CD14-positive monocyte (primary cell): ENCODE measurements around the gene FHL5. TPM values are rescaled to one million over a fixed set of nuclear protein-coding genes. Genes with fewer than 3 reads are reported as not detected.

Experiments used
- DNase-seq, 3 donors: peaks; one replicate each; pipeline ENCODE4 v3.0.0-alpha.2; 2011 to 2022
- H2AFZ ChIP-seq: 2 replicates; pipeline ENCODE4 v1.6.0; 2012; ENCODE audit warnings: mild to moderate bottlenecking, low read depth, low read length, inconsistent platforms; ENCODE audit not compliant: insufficient read depth, poor library complexity, severe bottlenecking
- H3K27ac ChIP-seq, 2 donors: 1 replicate in 1 of 2; 2 replicates in 1 of 2; pipeline ENCODE4 v1.5.1; 2012 to 2013; ENCODE audit warnings: low read length in 2 of 2, control low read depth in 1 of 2, inconsistent platforms in 1 of 2, low read depth in 1 of 2, mild to moderate bottlenecking in 1 of 2
- H3K27me3 ChIP-seq, 2 donors: one replicate each; pipeline versions ENCODE4 v1.6.0 to v1.6.1; 2011 to 2013; ENCODE audit warnings: low read length in 2 of 2; ENCODE audit not compliant: control insufficient read depth in 2 of 2, insufficient read depth in 2 of 2
- H3K36me3 ChIP-seq, 2 donors: replicated peaks in 1 of 2; 1 replicate in 1 of 2; 2 replicates in 1 of 2; pipeline versions ENCODE4 v1.5.1 to v1.6.1; 2012 to 2013; ENCODE audit warnings: low read length in 2 of 2, control low read depth in 1 of 2, inconsistent platforms in 1 of 2, mild to moderate bottlenecking in 1 of 2; ENCODE audit not compliant: insufficient read depth in 2 of 2, control insufficient read depth in 1 of 2
- H3K4me1 ChIP-seq, 2 donors: 1 replicate in 1 of 2; 2 replicates in 1 of 2; pipeline versions ENCODE4 v1.5.1 to v1.6.1; 2012 to 2013; ENCODE audit warnings: low read length in 2 of 2, control low read depth in 1 of 2, inconsistent platforms in 1 of 2, mild to moderate bottlenecking in 1 of 2, moderate library complexity in 1 of 2; ENCODE audit not compliant: insufficient read depth in 2 of 2, control insufficient read depth in 1 of 2
- H3K4me2 ChIP-seq: replicated peaks from 2 replicates; pipeline ENCODE3; 2012; ENCODE audit warnings: low read length, moderate library complexity, mild to moderate bottlenecking; ENCODE audit not compliant: poor library complexity, severe bottlenecking; ENCODE audit errors: extremely low read depth
- H3K4me3 ChIP-seq, 3 experiments: fragments of 200-600 bp in 1 of 3; sonication (generic) in 1 of 3; replicated peaks in 1 of 3; 1 replicate in 2 of 3; 2 replicates in 1 of 3; pipeline ENCODE4 v1.5.1; 2011 to 2013; ENCODE audit warnings: low read length in 3 of 3, mild to moderate bottlenecking in 3 of 3, control low read depth in 2 of 3, low read depth in 2 of 3, inconsistent platforms in 1 of 3, moderate library complexity in 1 of 3
- H3K79me2 ChIP-seq: 2 replicates; pipeline ENCODE4 v1.6.0; 2012; ENCODE audit warnings: mild to moderate bottlenecking, control low read depth, inconsistent platforms, low read length, moderate library complexity; ENCODE audit not compliant: insufficient read depth
- H3K9ac ChIP-seq: 2 replicates; pipeline ENCODE4 v1.6.0; 2017; ENCODE audit warnings: low read length, mild to moderate bottlenecking; ENCODE audit not compliant: insufficient read depth, poor library complexity, severe bottlenecking
- H3K9me3 ChIP-seq, 2 donors: replicated peaks in 1 of 2; 1 replicate in 1 of 2; 2 replicates in 1 of 2; pipeline versions ENCODE4 v1.5.1 to v1.6.1; 2012 to 2013; ENCODE audit warnings: low read length in 2 of 2, control low read depth in 1 of 2; ENCODE audit not compliant: control insufficient read depth in 1 of 2, insufficient read depth in 1 of 2
- H4K20me1 ChIP-seq: 2 replicates; pipeline ENCODE4 v1.6.0; 2012; ENCODE audit warnings: mild to moderate bottlenecking, low read length, control low read depth, moderate library complexity; ENCODE audit not compliant: insufficient read depth
- H3K27ac Mint-ChIP-seq, 7 donors: one replicate each; pipeline ENCODE4 v1.8.0; 2020; ENCODE audit warnings: mild to moderate bottlenecking in 7 of 7, mixed read lengths in 7 of 7, moderate library complexity in 6 of 7, inconsistent platforms in 2 of 7
- H3K27me3 Mint-ChIP-seq, 3 donors: one replicate each; pipeline ENCODE4 v1.8.0; 2021 to 2022; ENCODE audit warnings: low read depth in 3 of 3, mild to moderate bottlenecking in 3 of 3, mixed read lengths in 3 of 3, moderate library complexity in 3 of 3, inconsistent platforms in 1 of 3
- H3K36me3 Mint-ChIP-seq, 2 donors: one replicate each; pipeline ENCODE4 v1.8.0; 2020; ENCODE audit warnings: mixed read lengths in 2 of 2, inconsistent platforms in 1 of 2, mild to moderate bottlenecking in 1 of 2
- H3K4me1 Mint-ChIP-seq: one replicate; pipeline ENCODE4 v1.8.0; 2020; ENCODE audit warnings: mild to moderate bottlenecking, mixed read lengths
- H3K4me3 Mint-ChIP-seq, 2 donors: one replicate each; pipeline ENCODE4 v1.8.0; 2020; ENCODE audit warnings: mild to moderate bottlenecking in 2 of 2, mixed read lengths in 2 of 2, moderate library complexity in 1 of 2
- H3K9me3 Mint-ChIP-seq, 7 donors: one replicate each; pipeline ENCODE4 v1.8.0; 2020 to 2022; ENCODE audit warnings: mixed read lengths in 7 of 7, mild to moderate bottlenecking in 6 of 7, moderate library complexity in 6 of 7, inconsistent platforms in 2 of 7
- CTCF ChIP-seq: fragments of 200-600 bp; IDR thresholded peaks from one replicate; pipeline ENCODE4 v1.8.0; 2022; ENCODE audit warnings: antibody characterized with exemption, mild to moderate bottlenecking
- WGBS: methylation state at CpG from one replicate; pipeline ENCODE4 v1.1.5; 2013; ENCODE audit warnings: missing lambda C conversion rate; ENCODE audit not compliant: insufficient coverage; 5-methylcytosine and 5-hydroxymethylcytosine counted together
- intact Hi-C, 2 donors: fragments of 100-400 bp; cut with micrococcal nuclease; formaldehyde crosslinking; loops; one replicate each; pipeline versions ENCODE4 v1.15.0 to v1.15.1; 2023
- polyA plus RNA-seq, 3 donors: library from polyadenylated mRNA; depleted of rRNA in 1 of 3; unstranded in 2 of 3; stranded (reverse) in 1 of 3; fragments of 300-500 nt in 2 of 3; fragments of >200 nt in 1 of 3; fragmentation: Illumina TruSeq in 2 of 3; gene quantifications; 1 replicate in 2 of 3; 2 replicates in 1 of 3; pipeline ENCODE4 v1.2.3, GENCODE V29; 2012 to 2021

The FHL5 gene
- polyA plus RNA-seq, 3 donors = not detected

GRCh38 chr6:96608074-96608473, 45.1 kb downstream of the FHL5 start:
- Histone ChIP-seq H3K4me1 (no peaks in the 10 kb centered on the region), H3K36me3 (no peaks in the 10 kb centered on the region), H2AFZ (no peak overlapping the region), H3K4me3 (no peak overlapping the region), H3K79me2 (no peaks in the 10 kb centered on the region), H3K27me3 (no peaks in the 10 kb centered on the region), H3K4me2 (no peak overlapping the region), H4K20me1 (no peaks in the 10 kb centered on the region), H3K9me3 (no peaks in the 10 kb centered on the region), H3K27ac (no peak overlapping the region), H3K9ac (no peak overlapping the region)
- peaks cover 2 to 3% (median 2%) of the 10 kb centered on the region in 3 donors for H3K27me3 Mint-ChIP-seq
- DNase-seq = no peak
- no peaks in the 10 kb centered on the region for H3K9me3 Mint-ChIP-seq
- H3K27ac Mint-ChIP-seq = no peak overlapping the region
- peaks cover 2% of the 10 kb centered on the region for H3K4me1 Mint-ChIP-seq
- H3K4me3 Mint-ChIP-seq = no peak overlapping the region
- TF ChIP-seq CTCF = no peak
- intact Hi-C loops = no loop called here
- H3K36me3 Mint-ChIP-seq = no peaks in the 10 kb centered on the region

GRCh38 chr6:96610019-96610418, 47.1 kb downstream of the FHL5 start:
- H3K36me3 Mint-ChIP-seq = no peaks in the 10 kb centered on the region
- no peaks in the 10 kb centered on the region for H3K79me2 ChIP-seq
- no peaks in the 10 kb centered on the region for H3K9me3 Mint-ChIP-seq
- no peak overlapping the region for H2AFZ ChIP-seq
- no peak overlapping the region for H3K9ac ChIP-seq
- peaks cover 2% of the 10 kb centered on the region for H3K4me1 Mint-ChIP-seq
- H3K9me3 ChIP-seq = no peaks in the 10 kb centered on the region
- H4K20me1 ChIP-seq = no peaks in the 10 kb centered on the region
- TF ChIP-seq CTCF = no peak
- H3K4me3 ChIP-seq = no peak overlapping the region
- no peak overlapping the region for H3K27ac ChIP-seq
- no peak overlapping the region for H3K4me2 ChIP-seq
- H3K4me3 Mint-ChIP-seq = no peak overlapping the region
- no peaks in the 10 kb centered on the region for H3K36me3 ChIP-seq
- peaks cover 2% of the 10 kb centered on the region in 3 donors for H3K27me3 Mint-ChIP-seq
- H3K27ac Mint-ChIP-seq = no peak overlapping the region
- H3K27me3 ChIP-seq = no peaks in the 10 kb centered on the region
- no peaks in the 10 kb centered on the region for H3K4me1 ChIP-seq
- intact Hi-C loops = no loop called here
- WGBS = no CpG with 5 or more reads among the region's 1 CpG
- no peak for DNase-seq
